ENCODE data around the gene AK8. TPM values are rescaled to one million over a fixed set of nuclear protein-coding genes. Genes with fewer than 3 reads are reported as not detected.

Gene AK8
- total RNA-seq, 4 donors from 2014 or later: 0.27 to 1.3 TPM; not detected in 2

DNA sequence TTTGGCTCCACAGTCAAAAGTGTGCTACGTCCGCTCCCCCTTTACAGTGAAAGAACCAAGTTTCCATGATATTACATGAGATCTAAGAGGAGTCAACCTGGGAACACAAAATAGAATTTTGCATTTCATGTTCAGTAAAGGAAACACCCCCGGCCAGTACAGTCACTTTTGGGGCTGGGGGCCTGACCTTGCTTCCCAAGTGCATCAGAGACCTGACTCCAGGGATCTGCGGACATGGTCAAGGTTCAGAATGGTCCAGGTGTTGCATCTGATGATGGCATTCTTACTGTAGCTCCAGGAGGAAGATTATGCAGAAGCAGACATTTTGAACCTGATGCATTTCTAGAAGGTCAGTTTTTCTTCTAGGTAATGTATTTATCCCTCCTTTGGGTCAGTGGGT is 39.8 kb downstream of the AK8 start:
- no peak for DNase-seq
- in situ Hi-C loops (cut with MboI; ENCODE audit: low pct_ligation_motif_present in 1 of 4, low pct_unique_long_range_greater_than_20kb in 1 of 4, low sequenced_read_pairs in 3 of 4): no loop called here
- no peak for TF ChIP-seq EP300 (IDR thresholded peaks at IDR 0.05; ENCODE audit: low read depth)
- Histone ChIP-seq H3K4me3 (no peak overlapping the region), H3K27ac (no peak overlapping the region), H3K9me3 (no peaks in the 10 kb centered on the region), H3K4me1 (no peaks in the 10 kb centered on the region), H3K27me3 (no peaks in the 10 kb centered on the region), H3K36me3 (no peaks in the 10 kb centered on the region)
- intact Hi-C loops (cut with DNase I; ENCODE audit: low total_unique reads): no loop called here
- 83 to 87% methylated on average over 3 to 4 of the region's 4 CpGs for WGBS, 2 donors (ENCODE audit: low coverage in 1 of 2)

DNA sequence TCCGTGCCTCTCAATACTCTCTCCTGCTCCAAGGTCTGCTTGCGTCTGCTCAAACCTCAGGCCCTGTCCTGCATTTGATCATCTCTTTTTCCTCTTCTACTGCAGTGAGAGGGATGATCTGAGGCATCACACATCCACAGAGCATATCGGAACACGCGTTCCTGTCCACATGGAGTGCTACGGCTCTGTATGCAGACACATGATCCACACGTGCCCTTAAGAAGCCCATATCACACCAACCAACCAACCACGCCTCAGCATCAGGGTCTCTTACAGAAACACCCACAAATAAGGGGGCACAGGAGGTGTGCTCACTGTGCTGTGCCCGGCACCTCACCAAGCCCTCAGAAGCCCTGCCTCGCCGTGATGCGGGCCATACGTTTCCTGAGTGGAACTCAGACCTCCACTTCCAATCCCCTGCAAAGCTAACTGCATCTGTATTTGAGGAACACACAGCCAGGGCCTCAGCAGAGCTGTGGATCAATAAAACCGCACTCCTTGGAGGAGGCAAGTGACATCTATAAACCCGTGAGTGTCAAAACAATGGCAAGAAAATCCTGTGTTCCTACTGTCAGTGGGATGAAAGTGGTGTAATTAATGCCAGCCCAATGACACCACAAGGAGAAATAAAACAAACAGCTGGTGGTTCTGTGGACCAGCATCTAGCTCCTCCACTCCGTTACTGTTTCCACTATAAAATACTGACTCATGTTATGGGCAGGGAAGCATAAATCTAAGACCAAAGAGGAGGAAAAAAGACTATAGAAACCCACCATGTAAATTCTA is 40.4 kb downstream of the AK8 start:
- Histone ChIP-seq H3K27ac (no peak overlapping the region), H3K4me1 (no peaks in the 10 kb centered on the region), H3K4me3 (no peak overlapping the region), H3K36me3 (no peaks in the 10 kb centered on the region), H3K27me3 (no peaks in the 10 kb centered on the region), H3K9me3 (no peaks in the 10 kb centered on the region)
- in situ Hi-C loops (cut with MboI; ENCODE audit: low pct_ligation_motif_present in 1 of 4, low pct_unique_long_range_greater_than_20kb in 1 of 4, low sequenced_read_pairs in 3 of 4) (no loop called here), intact Hi-C loops (cut with DNase I; ENCODE audit: low total_unique reads) (no loop called here)
- DNase-seq: no peak
- TF ChIP-seq POLR2A (IDR thresholded peaks at IDR 0.05) (no peak), EP300 (IDR thresholded peaks at IDR 0.05; ENCODE audit: low read depth) (no peak), POLR2AphosphoS5 (IDR thresholded peaks at IDR 0.05) (no peak)
- TF ChIP-seq, protein P1, sequence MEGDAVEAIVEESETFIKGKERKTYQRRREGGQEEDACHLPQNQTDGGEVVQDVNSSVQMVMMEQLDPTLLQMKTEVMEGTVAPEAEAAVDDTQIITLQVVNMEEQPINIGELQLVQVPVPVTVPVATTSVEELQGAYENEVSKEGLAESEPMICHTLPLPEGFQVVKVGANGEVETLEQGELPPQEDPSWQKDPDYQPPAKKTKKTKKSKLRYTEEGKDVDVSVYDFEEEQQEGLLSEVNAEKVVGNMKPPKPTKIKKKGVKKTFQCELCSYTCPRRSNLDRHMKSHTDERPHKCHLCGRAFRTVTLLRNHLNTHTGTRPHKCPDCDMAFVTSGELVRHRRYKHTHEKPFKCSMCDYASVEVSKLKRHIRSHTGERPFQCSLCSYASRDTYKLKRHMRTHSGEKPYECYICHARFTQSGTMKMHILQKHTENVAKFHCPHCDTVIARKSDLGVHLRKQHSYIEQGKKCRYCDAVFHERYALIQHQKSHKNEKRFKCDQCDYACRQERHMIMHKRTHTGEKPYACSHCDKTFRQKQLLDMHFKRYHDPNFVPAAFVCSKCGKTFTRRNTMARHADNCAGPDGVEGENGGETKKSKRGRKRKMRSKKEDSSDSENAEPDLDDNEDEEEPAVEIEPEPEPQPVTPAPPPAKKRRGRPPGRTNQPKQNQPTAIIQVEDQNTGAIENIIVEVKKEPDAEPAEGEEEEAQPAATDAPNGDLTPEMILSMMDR (IDR thresholded peaks at IDR 0.05): no peak
- 81 to 84% methylated on average over 7 to 16 of the region's 16 CpGs for WGBS, 2 donors (ENCODE audit: low coverage in 1 of 2)

DNA sequence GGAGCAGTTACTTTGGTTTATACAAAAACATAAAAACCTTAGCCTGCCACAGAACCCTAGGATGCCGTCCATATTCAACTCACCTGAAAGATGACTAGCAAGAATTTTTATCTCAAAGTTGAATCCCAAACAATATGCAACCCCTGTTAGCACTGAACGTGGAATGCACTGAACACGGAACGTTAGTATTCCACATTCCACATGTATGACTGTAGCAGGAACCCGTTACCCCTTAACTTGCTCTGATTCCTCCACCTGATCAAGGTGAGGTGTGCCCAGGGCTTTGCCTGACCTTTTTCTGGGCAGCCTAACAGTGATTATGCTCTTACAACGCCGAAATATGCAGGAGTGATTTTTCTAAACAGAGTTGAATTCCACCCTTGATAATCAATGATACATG is 43.7 kb downstream of the AK8 start:
- intact Hi-C loops (cut with DNase I; ENCODE audit: low total_unique reads): no loop called here
- TF ChIP-seq EP300 (IDR thresholded peaks at IDR 0.05; ENCODE audit: low read depth) (no peak), POLR2AphosphoS5 (IDR thresholded peaks at IDR 0.05) (no peak), POLR2A (IDR thresholded peaks at IDR 0.05) (no peak)
- TF ChIP-seq, protein P1 (IDR thresholded peaks at IDR 0.05): no peak

DNA sequence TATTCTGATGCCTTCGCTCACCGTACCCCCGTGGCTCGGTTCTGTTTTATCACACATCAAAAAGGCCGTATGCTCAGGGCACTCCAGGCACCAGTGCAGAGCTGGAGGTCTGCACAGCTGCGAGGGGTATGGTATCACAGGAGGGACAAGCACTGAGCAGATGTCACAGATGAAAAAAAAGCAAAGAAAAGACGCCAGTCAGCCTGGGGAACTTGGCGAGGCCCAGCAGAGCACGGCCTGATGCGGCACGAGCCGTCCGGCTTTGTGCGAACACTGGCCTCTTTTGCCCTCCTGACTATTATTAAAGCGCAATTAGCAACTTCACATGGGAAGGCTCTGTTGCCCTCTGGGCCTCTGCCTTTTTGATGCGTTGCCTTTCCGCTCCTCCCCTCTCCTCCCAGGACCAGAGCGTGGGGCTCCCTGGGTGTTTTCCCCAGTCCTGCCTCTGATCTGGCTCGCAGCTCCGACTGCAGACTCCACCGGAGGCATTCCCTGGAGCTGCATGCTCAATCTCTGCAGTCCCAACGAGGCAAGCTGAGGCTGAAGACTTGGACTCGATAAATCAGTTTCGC is 44.4 kb downstream of the AK8 start:
- intact Hi-C loops (cut with DNase I; ENCODE audit: low total_unique reads) (no loop called here), in situ Hi-C loops (cut with MboI; ENCODE audit: low pct_ligation_motif_present in 1 of 4, low pct_unique_long_range_greater_than_20kb in 1 of 4, low sequenced_read_pairs in 3 of 4) (no loop called here)
- H3K36me3 ChIP-seq: no peaks in the 10 kb centered on the region
- TF ChIP-seq, protein P1 (IDR thresholded peaks at IDR 0.05): no peak
- no peak for TF ChIP-seq EP300 (IDR thresholded peaks at IDR 0.05; ENCODE audit: low read depth)
- no peak for TF ChIP-seq POLR2A (IDR thresholded peaks at IDR 0.05)
- no peak for TF ChIP-seq POLR2AphosphoS5 (IDR thresholded peaks at IDR 0.05)
- H3K4me3 ChIP-seq: no peak overlapping the region
- peaks cover 10% of the 10 kb centered on the region for H3K27me3 ChIP-seq
- no peaks in the 10 kb centered on the region for H3K4me1 ChIP-seq
- H3K27ac ChIP-seq: no peak overlapping the region
- DNase-seq: no peak
- 52 to 83% methylated on average over 4 to 24 of the region's 24 CpGs for WGBS, 2 donors (ENCODE audit: low coverage in 1 of 2)
- H3K9me3 ChIP-seq: no peaks in the 10 kb centered on the region

More for the DNA sequence above, 43.7 kb downstream of the AK8 start:
- no peaks in the 10 kb centered on the region for H3K4me1 ChIP-seq
- no peak for DNase-seq
- H3K4me3 ChIP-seq: no peak overlapping the region
- no peaks in the 10 kb centered on the region for H3K9me3 ChIP-seq
- H3K27ac ChIP-seq: no peak overlapping the region
- in situ Hi-C loops (cut with MboI; ENCODE audit: low pct_ligation_motif_present in 1 of 4, low pct_unique_long_range_greater_than_20kb in 1 of 4, low sequenced_read_pairs in 3 of 4): no loop called here
- H3K36me3 ChIP-seq: no peaks in the 10 kb centered on the region
- H3K27me3 ChIP-seq: peaks cover 10% of the 10 kb centered on the region
- 85% methylated on average over 7 of the region's 7 CpGs; no CpG with 5 or more reads in 1 of the 2 donors for WGBS, 2 donors (ENCODE audit: low coverage in 1 of 2)

Data from transverse colon (tissue), 4 donors.